BE2C (cell line): ENCODE data around the gene ELMO2.

Experiments
- DNase-seq: peaks from one replicate; pipeline ENCODE4 v3.0.0-alpha.2; 2020
- H3K27me3 ChIP-seq: fragments of 250-450 bp; sonication (Bioruptor Pico); 2 replicates; pipeline ENCODE4 v1.5.1; 2020; ENCODE audit warnings: mild to moderate bottlenecking
- H3K36me3 ChIP-seq: fragments of 250-450 bp; sonication (Bioruptor Pico); 2 replicates; pipeline ENCODE4 v1.5.1; 2020; ENCODE audit warnings: mild to moderate bottlenecking
- H3K4me1 ChIP-seq: fragments of 250-450 bp; sonication (Bioruptor Pico); 2 replicates; pipeline ENCODE4 v1.5.1; 2020
- H3K4me3 ChIP-seq: 2 replicates; pipeline ENCODE4 v1.5.1; 2011; ENCODE audit warnings: low read depth, low read length
- H3K9me3 ChIP-seq: fragments of 250-450 bp; sonication (Bioruptor Pico); 2 replicates; pipeline ENCODE4 v1.5.1; 2020
- TF ChIP-seq, protein P1 (sequence below): IDR thresholded peaks from 2 replicates; pipeline ENCODE4 v1.5.1; 2012; ENCODE audit warnings: mild to moderate bottlenecking, low read depth, low read length

The ELMO2 gene

DNA sequence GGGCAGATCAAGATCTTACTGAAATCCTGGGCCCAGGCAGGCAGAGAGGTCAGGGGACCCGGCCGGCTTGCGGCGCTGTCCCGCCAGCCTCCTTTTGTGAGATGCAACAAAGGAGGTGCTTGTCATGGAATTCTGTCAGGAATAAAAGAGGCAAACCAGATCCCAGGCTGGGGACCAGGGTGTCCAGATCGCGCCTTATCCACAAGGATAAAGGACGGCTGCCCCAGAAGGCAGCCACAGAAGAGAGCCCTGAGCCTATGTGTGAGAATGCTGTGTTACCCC lies 55.5 kb downstream of the ELMO2 start:
- no peak for DNase-seq
- H3K36me3 ChIP-seq: no peaks in the 10 kb centered on the region
- TF ChIP-seq, protein P1, sequence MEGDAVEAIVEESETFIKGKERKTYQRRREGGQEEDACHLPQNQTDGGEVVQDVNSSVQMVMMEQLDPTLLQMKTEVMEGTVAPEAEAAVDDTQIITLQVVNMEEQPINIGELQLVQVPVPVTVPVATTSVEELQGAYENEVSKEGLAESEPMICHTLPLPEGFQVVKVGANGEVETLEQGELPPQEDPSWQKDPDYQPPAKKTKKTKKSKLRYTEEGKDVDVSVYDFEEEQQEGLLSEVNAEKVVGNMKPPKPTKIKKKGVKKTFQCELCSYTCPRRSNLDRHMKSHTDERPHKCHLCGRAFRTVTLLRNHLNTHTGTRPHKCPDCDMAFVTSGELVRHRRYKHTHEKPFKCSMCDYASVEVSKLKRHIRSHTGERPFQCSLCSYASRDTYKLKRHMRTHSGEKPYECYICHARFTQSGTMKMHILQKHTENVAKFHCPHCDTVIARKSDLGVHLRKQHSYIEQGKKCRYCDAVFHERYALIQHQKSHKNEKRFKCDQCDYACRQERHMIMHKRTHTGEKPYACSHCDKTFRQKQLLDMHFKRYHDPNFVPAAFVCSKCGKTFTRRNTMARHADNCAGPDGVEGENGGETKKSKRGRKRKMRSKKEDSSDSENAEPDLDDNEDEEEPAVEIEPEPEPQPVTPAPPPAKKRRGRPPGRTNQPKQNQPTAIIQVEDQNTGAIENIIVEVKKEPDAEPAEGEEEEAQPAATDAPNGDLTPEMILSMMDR: no peak
- H3K4me3 ChIP-seq: no peak overlapping the region
- H3K4me1 ChIP-seq: peaks cover 34% of the 10 kb centered on the region
- H3K9me3 ChIP-seq: no peaks in the 10 kb centered on the region
- peaks cover under 1% of the 10 kb centered on the region; the same call in 1 of the 2 replicates for H3K27me3 ChIP-seq

DNA sequence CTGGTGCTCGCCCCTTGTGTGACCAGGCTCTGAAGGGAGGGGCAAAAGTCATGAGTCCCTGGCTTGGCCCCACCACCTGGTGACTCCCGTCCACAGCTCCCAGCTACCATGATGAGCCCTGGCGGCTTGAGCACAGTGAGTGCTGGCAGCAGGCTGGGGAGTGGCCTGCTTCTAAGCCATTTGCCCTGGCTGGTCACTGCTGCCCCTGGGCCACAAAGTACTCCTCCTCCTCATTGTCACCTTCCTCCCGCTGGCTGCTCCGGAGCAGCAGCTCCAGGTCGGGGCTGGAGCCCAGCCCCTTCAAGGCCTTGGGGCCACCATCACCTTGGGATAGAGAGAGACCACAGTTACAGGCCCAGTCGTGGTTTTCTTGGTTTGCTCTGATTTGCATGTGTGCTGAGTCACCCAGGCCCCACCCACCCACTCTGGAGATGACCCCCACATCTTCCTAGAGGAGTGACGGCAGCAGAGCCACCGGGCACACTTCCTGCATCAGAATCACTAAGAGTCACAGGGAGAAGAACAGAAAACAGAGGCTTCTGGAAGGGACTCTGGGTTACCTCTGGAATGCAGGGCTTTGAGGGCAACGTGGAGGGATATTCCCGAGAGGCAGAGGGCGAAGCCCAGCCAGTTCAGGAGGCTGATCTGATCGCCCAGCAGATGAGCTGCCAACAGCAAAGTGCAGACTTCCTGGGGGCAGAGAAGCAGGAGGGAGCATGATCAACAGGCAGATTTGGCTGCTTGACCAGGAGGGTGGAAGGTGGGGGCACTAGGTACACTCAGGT lies 56.0 kb downstream of the ELMO2 start:
- Histone ChIP-seq H3K4me3 (no peak overlapping the region), H3K27me3 (no peaks in the 10 kb centered on the region), H3K36me3 (no peaks in the 10 kb centered on the region), H3K9me3 (no peaks in the 10 kb centered on the region), H3K4me1 (peaks cover 29% of the 10 kb centered on the region)
- peak; percentile 72 for DNase-seq
- TF ChIP-seq, protein P1: no peak

DNA sequence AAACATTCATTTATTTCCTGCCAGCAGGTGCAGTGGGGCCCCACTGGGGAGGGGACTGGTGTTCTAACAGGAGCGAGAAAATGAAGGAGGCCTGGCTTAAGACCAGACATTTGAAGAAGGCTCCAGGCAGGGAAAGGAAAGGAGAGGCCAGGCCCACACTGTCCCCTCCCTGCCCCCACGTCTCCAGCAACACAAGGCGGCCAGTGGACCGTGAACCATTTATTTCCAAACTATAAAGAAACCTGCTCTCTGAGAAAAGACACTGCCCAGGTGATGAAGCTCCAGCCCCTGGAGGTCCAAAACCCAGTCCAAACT lies 56.7 kb downstream of the ELMO2 start:
- no peak for DNase-seq
- no peaks in the 10 kb centered on the region for H3K36me3 ChIP-seq
- H3K4me3 ChIP-seq: no peak overlapping the region
- H3K4me1 ChIP-seq: peaks cover 27% of the 10 kb centered on the region
- no peaks in the 10 kb centered on the region for H3K9me3 ChIP-seq
- no peaks in the 10 kb centered on the region for H3K27me3 ChIP-seq
- TF ChIP-seq, protein P1: no peak

DNA sequence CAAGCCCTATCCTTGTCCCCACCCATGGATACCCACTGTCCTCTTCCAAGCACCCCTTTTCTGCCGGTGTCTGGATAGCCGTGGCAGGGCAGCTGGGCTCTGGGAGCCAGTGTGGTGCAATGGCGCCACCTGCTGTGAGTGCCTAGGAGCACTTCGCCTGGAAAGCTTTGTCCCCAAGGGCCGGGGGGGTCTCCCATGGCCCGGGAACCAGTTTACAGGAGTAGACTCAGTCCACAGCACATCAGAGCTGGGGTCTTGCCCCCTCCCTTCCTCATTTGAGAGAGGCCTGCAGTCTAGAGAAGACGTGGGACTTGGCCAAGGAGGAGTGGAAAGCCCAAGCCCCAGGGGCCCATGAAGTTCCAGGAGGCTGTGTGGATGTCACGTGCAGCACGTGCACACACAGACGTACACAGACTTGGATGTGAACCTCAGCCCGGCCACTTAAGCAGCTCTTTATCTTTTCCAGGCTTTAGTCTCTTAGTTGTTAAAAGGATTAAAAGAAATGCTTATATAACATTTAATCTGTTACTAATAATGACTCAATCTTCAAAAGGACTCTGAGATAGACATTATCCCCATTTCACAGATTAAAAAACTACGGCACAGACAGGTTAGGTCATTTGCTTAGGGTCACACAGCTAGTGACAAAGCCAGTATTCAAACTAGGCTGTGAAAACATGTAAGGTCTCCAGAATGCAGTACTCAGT lies 57.2 kb downstream of the ELMO2 start:
- TF ChIP-seq, protein P1: peak; percentile 98
- DNase-seq: peak; percentile 83
- H3K9me3 ChIP-seq: no peaks in the 10 kb centered on the region
- no peaks in the 10 kb centered on the region for H3K36me3 ChIP-seq
- peaks cover 27% of the 10 kb centered on the region for H3K4me1 ChIP-seq
- no peaks in the 10 kb centered on the region for H3K27me3 ChIP-seq
- H3K4me3 ChIP-seq: no peak overlapping the region; the same call in 1 of the 2 replicates

DNA sequence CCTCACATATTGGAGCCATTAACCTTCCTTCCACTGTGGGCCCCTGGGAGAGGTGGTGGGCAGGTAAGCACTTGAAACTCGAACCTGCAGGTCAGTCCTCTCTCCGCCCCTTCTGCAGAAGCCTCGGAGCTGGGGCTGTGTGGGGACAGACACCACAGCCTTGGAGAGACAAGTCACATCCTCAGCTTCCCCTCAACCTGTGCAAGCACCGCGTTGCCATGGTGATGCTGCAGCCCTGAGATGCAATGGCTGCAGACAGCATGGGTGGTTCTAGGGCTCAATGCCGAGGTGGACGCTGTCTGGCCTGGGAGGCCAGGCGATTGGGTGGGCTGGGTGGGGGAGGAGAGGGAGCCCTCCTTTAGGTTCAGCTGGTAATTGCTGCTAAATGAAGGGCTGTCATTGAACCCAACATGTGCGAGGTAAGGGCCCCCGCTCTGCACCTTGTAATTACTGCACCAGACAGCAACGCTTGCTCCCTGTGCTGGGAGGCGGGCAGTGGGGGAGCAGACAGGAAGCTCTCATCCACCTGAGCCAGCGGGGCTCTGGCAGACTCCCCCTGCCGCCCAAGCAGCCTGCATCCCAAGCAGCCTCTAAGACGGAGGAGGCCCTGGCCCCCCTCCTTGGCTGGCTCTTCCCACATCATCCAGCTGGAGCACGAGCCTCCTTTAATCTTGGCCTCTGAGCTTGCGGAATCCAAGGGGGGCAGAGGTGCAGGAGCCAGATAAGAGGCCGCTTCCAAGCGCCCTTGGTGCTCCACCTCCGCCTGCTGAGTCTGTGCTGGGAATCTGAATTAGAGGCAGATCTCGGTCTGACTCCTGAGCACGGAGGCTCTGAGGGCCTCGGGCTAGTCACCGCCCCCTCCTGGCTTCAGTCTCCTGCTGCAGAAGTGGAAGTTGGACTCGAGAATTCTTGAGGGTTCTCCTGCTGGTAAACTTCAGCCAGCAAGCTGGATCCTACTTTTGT lies 58.3 kb downstream of the ELMO2 start:
- DNase-seq: peak; percentile 81
- Histone ChIP-seq H3K9me3 (no peaks in the 10 kb centered on the region), H3K4me3 (peak overlapping the region; percentile 23), H3K36me3 (no peaks in the 10 kb centered on the region), H3K4me1 (peaks cover 27% of the 10 kb centered on the region), H3K27me3 (no peaks in the 10 kb centered on the region)
- TF ChIP-seq, protein P1: peak; percentile 57; the same call in 1 of the 2 replicates
